ENCODE data around the gene ZNF423. TPM values are rescaled to one million over a fixed set of nuclear protein-coding genes. Genes with fewer than 3 reads are reported as not detected.

Gene ZNF423
- total and polyA plus RNA-seq, 7 donors, result 2.3 to 30.7 (median 14.4) TPM

- Histone ChIP-seq H3K27ac (no peak overlapping the region), H3K9me3 (no peaks in the 10 kb centered on the region), H3K4me3 (no peak overlapping the region), H3K36me3 (ENCODE audit: insufficient read depth in 1 of 2, low read depth in 1 of 2) (no peaks in the 10 kb centered on the region), H3K27me3 (ENCODE audit: insufficient read depth in 3 of 3, low read length in 2 of 3) (no peaks in the 10 kb centered on the region), H3K4me1 (no peaks in the 10 kb centered on the region)
- ATAC-seq (no peak), DNase-seq (peak in 1 of 2 donors; percentile 24)
- WGBS, 3 donors, result 76 to 84% (median 81%) methylated on average over 10 of the region's 10 CpGs
- intact Hi-C loops (cut with DNase I), result no loop called here
- TF ChIP-seq CTCF (IDR thresholded peaks at IDR 0.05), result no peak
Measured at GRCh38 chr16:49460786-49461470, 395.0 kb downstream of the ZNF423 start.

GRCh38 chr16:49459953-49460735 is 395.8 kb downstream of the ZNF423 start:
- Histone ChIP-seq H3K27ac (no peak overlapping the region), H3K36me3 (ENCODE audit: insufficient read depth in 1 of 2, low read depth in 1 of 2) (no peaks in the 10 kb centered on the region), H3K4me1 (no peaks in the 10 kb centered on the region), H3K9me3 (no peaks in the 10 kb centered on the region), H3K4me3 (no peak overlapping the region), H3K27me3 (ENCODE audit: insufficient read depth in 3 of 3, low read length in 2 of 3) (peaks cover 0 to 2% (median 0%) of the 10 kb centered on the region in 3 donors)
- DNase-seq (peak in 1 of 2 donors; percentile 26), ATAC-seq (no peak)
- WGBS, 3 donors, result 77 to 84% (median 78%) methylated on average over 6 of the region's 6 CpGs
- intact Hi-C loops (cut with DNase I), result no loop called here
- no peak for TF ChIP-seq CTCF (IDR thresholded peaks at IDR 0.05)

- DNase-seq (peak in 1 of 2 donors; percentile 12), ATAC-seq (no peak)
- Histone ChIP-seq H3K9me3 (no peaks in the 10 kb centered on the region), H3K4me3 (no peak overlapping the region), H3K36me3 (ENCODE audit: insufficient read depth in 1 of 2, low read depth in 1 of 2) (no peaks in the 10 kb centered on the region), H3K4me1 (no peaks in the 10 kb centered on the region), H3K27ac (no peak overlapping the region), H3K27me3 (ENCODE audit: insufficient read depth in 3 of 3, low read length in 2 of 3) (peaks cover 0 to 2% (median 0%) of the 10 kb centered on the region in 3 donors)
- intact Hi-C loops (cut with DNase I), result no loop called here
- TF ChIP-seq CTCF (IDR thresholded peaks at IDR 0.05), result no peak
- 91 to 97% (median 93%) methylated on average over 5 of the region's 5 CpGs for WGBS, 3 donors
Measured at GRCh38 chr16:49458656-49459445, 397.1 kb downstream of the ZNF423 start.

GRCh38 chr16:49458243-49458642 is 397.7 kb downstream of the ZNF423 start:
- no peak for TF ChIP-seq CTCF (IDR thresholded peaks at IDR 0.05)
- Histone ChIP-seq H3K9me3 (no peaks in the 10 kb centered on the region), H3K4me1 (no peaks in the 10 kb centered on the region), H3K27ac (no peak overlapping the region), H3K4me3 (no peak overlapping the region), H3K36me3 (ENCODE audit: insufficient read depth in 1 of 2, low read depth in 1 of 2) (no peaks in the 10 kb centered on the region), H3K27me3 (ENCODE audit: insufficient read depth in 3 of 3, low read length in 2 of 3) (peaks cover 0 to 2% (median 0%) of the 10 kb centered on the region in 3 donors)
- ATAC-seq (no peak), DNase-seq (peak in 1 of 2 donors; percentile 19)
- intact Hi-C loops (cut with DNase I), result no loop called here
- WGBS, 3 donors, result 77 to 78% (median 77%) methylated on average over 6 of the region's 6 CpGs

All from psoas muscle (tissue), 8 donors.